GM12878 (cell line): ENCODE results near the gene SSTR1.

ENCODE experiments used
- CBFB ChIP-seq: IDR thresholded peaks from 2 replicates; pipeline ENCODE4 v1.6.1; 2016; ENCODE audit warnings: antibody characterized with exemption, low read depth
- CTCF ChIP-seq, 3 experiments: IDR thresholded peaks in 2 of 3; conservative IDR thresholded peaks in 1 of 3; 2 replicates each; pipeline ENCODE4 v1.5.1; 2011; ENCODE audit warnings: low read depth in 3 of 3, low read length in 3 of 3, mild to moderate bottlenecking in 3 of 3, control low read depth in 2 of 3, moderate library complexity in 2 of 3, inconsistent platforms in 1 of 3, mixed read lengths in 1 of 3; ENCODE audit not compliant: control insufficient read depth in 2 of 3, insufficient read depth in 1 of 3; ENCODE audit errors: extremely low read depth in 1 of 3
- HCFC1 ChIP-seq: fragments of 150-350 bp; IDR thresholded peaks from 2 replicates; pipeline ENCODE4 v1.6.1; 2014; ENCODE audit warnings: low read length
- HDAC6 ChIP-seq: fragments of 200-600 bp; sonication (generic); IDR thresholded peaks from one replicate; pipeline ENCODE4 v1.8.0; 2017; ENCODE audit warnings: antibody characterized with exemption; ENCODE audit not compliant: unreplicated experiment
- LARP7 ChIP-seq: fragments of 450-650 bp; IDR thresholded peaks from 2 replicates; pipeline ENCODE4 v1.6.1; 2017; ENCODE audit warnings: mild to moderate bottlenecking
- NFIC ChIP-seq: IDR thresholded peaks from 2 replicates; pipeline ENCODE4 v1.6.1; 2012; ENCODE audit warnings: low read depth, mild to moderate bottlenecking, inconsistent platforms, low read length, moderate library complexity
- PAX5 ChIP-seq: IDR thresholded peaks from 2 replicates; pipeline ENCODE4 v1.6.1; 2011; ENCODE audit warnings: low read depth, low read length, borderline replicate concordance
- POLR2AphosphoS5 ChIP-seq: IDR thresholded peaks from 2 replicates; pipeline ENCODE4 v1.6.1; 2011; ENCODE audit warnings: mild to moderate bottlenecking, low read length, inconsistent platforms
- SRF ChIP-seq, 2 experiments: IDR thresholded peaks; 2 replicates each; pipeline ENCODE4 v1.6.1; 2011; ENCODE audit warnings: low read depth in 2 of 2, low read length in 2 of 2, mild to moderate bottlenecking in 1 of 2, moderate library complexity in 1 of 2
- TARDBP ChIP-seq: IDR thresholded peaks from 2 replicates; pipeline ENCODE4 v1.6.1; 2016; ENCODE audit warnings: borderline replicate concordance
- TF ChIP-seq, protein P1 (sequence below): IDR thresholded peaks from 2 replicates; pipeline ENCODE4 v1.6.1; 2012; ENCODE audit warnings: mild to moderate bottlenecking, low read depth, low read length

- TF ChIP-seq SRF (IDR thresholded peaks at IDR 0.05; ENCODE audit: low read depth in 2 of 2, low read length in 2 of 2) (no peak), CTCF (IDR thresholded peaks at IDR 0.05 in 2 of 3, conservative IDR thresholded peaks at IDR 0.05 in 1 of 3; ENCODE audit: control insufficient read depth in 2 of 3, extremely low read depth in 1 of 3, insufficient read depth in 1 of 3, low read depth in 3 of 3, low read length in 3 of 3) (no peak), HDAC6 (no peak), CBFB (no peak), POLR2AphosphoS5 (no peak), PAX5 (no peak), LARP7 (no peak), TARDBP (no peak), HCFC1 (no peak), NFIC (no peak)
- TF ChIP-seq, protein P1, sequence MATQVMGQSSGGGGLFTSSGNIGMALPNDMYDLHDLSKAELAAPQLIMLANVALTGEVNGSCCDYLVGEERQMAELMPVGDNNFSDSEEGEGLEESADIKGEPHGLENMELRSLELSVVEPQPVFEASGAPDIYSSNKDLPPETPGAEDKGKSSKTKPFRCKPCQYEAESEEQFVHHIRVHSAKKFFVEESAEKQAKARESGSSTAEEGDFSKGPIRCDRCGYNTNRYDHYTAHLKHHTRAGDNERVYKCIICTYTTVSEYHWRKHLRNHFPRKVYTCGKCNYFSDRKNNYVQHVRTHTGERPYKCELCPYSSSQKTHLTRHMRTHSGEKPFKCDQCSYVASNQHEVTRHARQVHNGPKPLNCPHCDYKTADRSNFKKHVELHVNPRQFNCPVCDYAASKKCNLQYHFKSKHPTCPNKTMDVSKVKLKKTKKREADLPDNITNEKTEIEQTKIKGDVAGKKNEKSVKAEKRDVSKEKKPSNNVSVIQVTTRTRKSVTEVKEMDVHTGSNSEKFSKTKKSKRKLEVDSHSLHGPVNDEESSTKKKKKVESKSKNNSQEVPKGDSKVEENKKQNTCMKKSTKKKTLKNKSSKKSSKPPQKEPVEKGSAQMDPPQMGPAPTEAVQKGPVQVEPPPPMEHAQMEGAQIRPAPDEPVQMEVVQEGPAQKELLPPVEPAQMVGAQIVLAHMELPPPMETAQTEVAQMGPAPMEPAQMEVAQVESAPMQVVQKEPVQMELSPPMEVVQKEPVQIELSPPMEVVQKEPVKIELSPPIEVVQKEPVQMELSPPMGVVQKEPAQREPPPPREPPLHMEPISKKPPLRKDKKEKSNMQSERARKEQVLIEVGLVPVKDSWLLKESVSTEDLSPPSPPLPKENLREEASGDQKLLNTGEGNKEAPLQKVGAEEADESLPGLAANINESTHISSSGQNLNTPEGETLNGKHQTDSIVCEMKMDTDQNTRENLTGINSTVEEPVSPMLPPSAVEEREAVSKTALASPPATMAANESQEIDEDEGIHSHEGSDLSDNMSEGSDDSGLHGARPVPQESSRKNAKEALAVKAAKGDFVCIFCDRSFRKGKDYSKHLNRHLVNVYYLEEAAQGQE = no peak
These were observed 40.8 kb downstream of the SSTR1 start for GRCh38 chr14:38248321-38249028.
